ENCODE results near the gene ARID1B. TPM values are rescaled to one million over a fixed set of nuclear protein-coding genes. Genes with fewer than 3 reads are reported as not detected.
A peak's percentile ranks its signal among the peaks of the same experiment; 100 is the strongest.

ARID1B gene
- total and polyA plus RNA-seq, 7 experiments from 2014 or later, result 17.5 to 164 (median 139) TPM

DNA sequence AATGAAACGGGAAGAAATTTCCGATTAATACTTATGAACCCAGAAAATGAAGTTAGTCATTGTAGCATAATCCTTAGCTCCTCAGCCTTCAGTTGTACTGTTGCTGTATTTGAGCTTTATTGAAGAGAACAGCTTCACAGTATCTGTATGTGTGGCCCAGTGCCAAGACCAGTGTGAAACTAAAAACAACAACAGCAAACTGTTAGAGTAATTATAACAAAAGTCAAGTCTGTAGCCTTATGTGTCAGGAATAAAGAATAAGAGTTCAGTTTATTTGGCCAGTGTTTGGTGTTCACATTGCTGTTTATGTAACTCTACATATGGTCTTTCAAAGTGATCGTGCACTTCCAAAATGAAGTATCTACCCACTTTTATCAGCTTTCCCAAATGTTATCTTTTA is 70.9 kb downstream of the ARID1B start:
- H3K9me3 Mint-ChIP-seq, result no peaks in the 10 kb centered on the region
- H3K27ac Mint-ChIP-seq, result peak overlapping the region in 5 of 9 donors; percentile 18 to 76 (median 39)
- H3K4me3 ChIP-seq (ENCODE audit: low read length), result no peak overlapping the region
- ATAC-seq, result no peak
- H3K36me3 ChIP-seq (ENCODE audit: control insufficient read depth in 2 of 3, insufficient read depth in 3 of 3, low read length in 3 of 3), result no peaks in the 10 kb centered on the region
- ChIA-PET POLR2A (no interaction called here), CTCF (interaction anchor here (0.5 kb wide), 1 partner anchor 890 kb away, joined by 3 read pairs; no protein-coding TSS in a partner anchor)
- H3K4me3 Mint-ChIP-seq, result peak overlapping the region in 4 of 10 donors; percentile 12 to 68 (median 36)
- intact Hi-C loops (cut with micrococcal nuclease), result no loop called here
- DNase-seq, result no peak
- peaks cover 61 to 100% (median 97%) of the 10 kb centered on the region in 7 donors for H3K4me1 Mint-ChIP-seq
- no peaks in the 10 kb centered on the region for H3K27me3 ChIP-seq (ENCODE audit: control insufficient read depth in 2 of 2, insufficient read depth in 2 of 2, low read length in 2 of 2)
- H3K27me3 Mint-ChIP-seq, result no peaks in the 10 kb centered on the region
- H3K4me1 ChIP-seq (ENCODE audit: control insufficient read depth in 2 of 2, insufficient read depth in 2 of 2, low read length in 2 of 2), result peaks cover 27 to 48% of the 10 kb centered on the region in 2 donors
- peaks cover 0 to 13% (median 7%) of the 10 kb centered on the region in 5 donors for H3K36me3 Mint-ChIP-seq
- no peak overlapping the region for H3K27ac ChIP-seq (ENCODE audit: low read depth, low read length)
- no peaks in the 10 kb centered on the region for H3K9me3 ChIP-seq (ENCODE audit: control insufficient read depth in 2 of 3, low read length in 3 of 3)

DNA sequence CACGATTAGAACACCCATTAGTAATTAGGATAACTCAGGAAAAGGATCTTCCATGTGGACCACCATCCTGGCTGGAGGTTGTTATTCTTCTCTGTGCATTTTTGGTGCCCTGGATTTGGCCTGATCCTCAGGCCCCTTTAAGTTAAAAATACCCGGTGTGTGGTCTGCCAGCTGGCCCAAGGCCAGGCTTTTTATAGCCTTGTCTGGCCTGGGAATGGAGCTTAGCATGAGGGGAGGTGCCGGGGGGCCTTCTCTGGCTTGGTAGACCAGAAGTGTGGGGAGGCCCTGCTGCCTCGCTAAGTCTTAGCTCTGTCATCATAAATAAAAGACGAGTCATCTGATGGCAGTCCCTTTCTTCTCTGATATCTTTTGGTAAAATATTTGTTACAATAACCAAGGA is 71.4 kb downstream of the ARID1B start:
- DNase-seq (no peak), ATAC-seq (no peak)
- Mint-ChIP-seq H3K4me3 (peak overlapping the region in 2 of 10 donors; percentile 12 to 68), H3K27me3 (no peaks in the 10 kb centered on the region), H3K36me3 (peaks cover 0 to 13% (median 7%) of the 10 kb centered on the region in 5 donors), H3K9me3 (no peaks in the 10 kb centered on the region), H3K4me1 (peaks cover 63 to 100% (median 97%) of the 10 kb centered on the region in 7 donors), H3K27ac (peak overlapping the region in 6 of 9 donors; percentile 18 to 76 (median 34))
- Histone ChIP-seq H3K27me3 (ENCODE audit: control insufficient read depth in 2 of 2, insufficient read depth in 2 of 2, low read length in 2 of 2) (no peaks in the 10 kb centered on the region), H3K4me3 (ENCODE audit: low read length) (no peak overlapping the region), H3K9me3 (ENCODE audit: control insufficient read depth in 2 of 3, low read length in 3 of 3) (no peaks in the 10 kb centered on the region), H3K27ac (ENCODE audit: low read depth, low read length) (no peak overlapping the region), H3K4me1 (ENCODE audit: control insufficient read depth in 2 of 2, insufficient read depth in 2 of 2, low read length in 2 of 2) (peaks cover 27 to 51% of the 10 kb centered on the region in 2 donors), H3K36me3 (ENCODE audit: control insufficient read depth in 2 of 3, insufficient read depth in 3 of 3, low read length in 3 of 3) (no peaks in the 10 kb centered on the region)
- CTCF ChIA-PET, result interaction anchor here (0.5 kb wide), 1 partner anchor 889 kb away, joined by 3 read pairs; no protein-coding TSS in a partner anchor
- POLR2A ChIA-PET, result no interaction called here
- intact Hi-C loops (cut with micrococcal nuclease), result no loop called here

DNA sequence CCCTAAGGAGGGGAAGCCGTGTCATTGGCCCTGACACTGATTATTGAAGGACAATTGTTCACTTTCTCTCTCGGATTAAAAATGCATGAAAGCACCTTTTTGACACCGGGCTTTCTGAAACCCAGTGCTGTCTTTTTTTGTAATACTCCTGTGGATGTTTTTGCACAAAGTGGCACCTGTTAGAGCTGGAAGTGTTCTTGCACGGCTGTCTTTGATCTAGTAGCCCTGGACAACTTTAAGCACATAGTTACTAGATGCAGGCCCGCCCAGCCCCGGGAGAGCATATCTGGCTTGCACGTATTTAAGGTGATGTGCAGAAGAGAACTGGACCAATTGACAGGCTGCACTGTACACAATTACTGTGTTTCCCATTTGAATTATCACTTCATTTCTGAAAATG is 72.6 kb downstream of the ARID1B start:
- Mint-ChIP-seq H3K9me3 (no peaks in the 10 kb centered on the region), H3K27me3 (no peaks in the 10 kb centered on the region), H3K4me1 (peaks cover 57 to 100% (median 95%) of the 10 kb centered on the region in 7 donors), H3K27ac (peak overlapping the region in 2 of 9 donors; percentile 9 to 34), H3K4me3 (peak overlapping the region in 5 of 10 donors; percentile 2 to 68 (median 18)), H3K36me3 (peaks cover 0 to 13% (median 4%) of the 10 kb centered on the region in 5 donors)
- peaks cover 27 to 50% of the 10 kb centered on the region in 2 donors for H3K4me1 ChIP-seq (ENCODE audit: control insufficient read depth in 2 of 2, insufficient read depth in 2 of 2, low read length in 2 of 2)
- H3K9me3 ChIP-seq (ENCODE audit: control insufficient read depth in 2 of 3, low read length in 3 of 3), result no peaks in the 10 kb centered on the region
- no peaks in the 10 kb centered on the region for H3K27me3 ChIP-seq (ENCODE audit: control insufficient read depth in 2 of 2, insufficient read depth in 2 of 2, low read length in 2 of 2)
- ATAC-seq (no peak), DNase-seq (no peak)
- intact Hi-C loops (cut with micrococcal nuclease), result no loop called here
- H3K27ac ChIP-seq (ENCODE audit: low read depth, low read length), result no peak overlapping the region
- ChIA-PET POLR2A (no interaction called here), CTCF (no interaction called here)
- no peak overlapping the region for H3K4me3 ChIP-seq (ENCODE audit: low read length)
- H3K36me3 ChIP-seq (ENCODE audit: control insufficient read depth in 2 of 3, insufficient read depth in 3 of 3, low read length in 3 of 3), result no peaks in the 10 kb centered on the region

GRCh38 chr6:156850353-156850752 is 73.2 kb downstream of the ARID1B start:
- H3K9me3 Mint-ChIP-seq, result no peaks in the 10 kb centered on the region
- DNase-seq, result no peak
- ChIA-PET POLR2A (no interaction called here), CTCF (no interaction called here)
- peak overlapping the region in 2 of 10 donors; percentile 15 to 68 for H3K4me3 Mint-ChIP-seq
- Histone ChIP-seq H3K27ac (ENCODE audit: low read depth, low read length) (no peak overlapping the region), H3K4me3 (ENCODE audit: low read length) (no peak overlapping the region), H3K36me3 (ENCODE audit: control insufficient read depth in 2 of 3, insufficient read depth in 3 of 3, low read length in 3 of 3) (no peaks in the 10 kb centered on the region), H3K4me1 (ENCODE audit: control insufficient read depth in 2 of 2, insufficient read depth in 2 of 2, low read length in 2 of 2) (peaks cover 25 to 49% of the 10 kb centered on the region in 2 donors), H3K27me3 (ENCODE audit: control insufficient read depth in 2 of 2, insufficient read depth in 2 of 2, low read length in 2 of 2) (no peaks in the 10 kb centered on the region), H3K9me3 (ENCODE audit: control insufficient read depth in 2 of 3, low read length in 3 of 3) (no peaks in the 10 kb centered on the region)
- H3K36me3 Mint-ChIP-seq, result peaks cover 0 to 10% (median 4%) of the 10 kb centered on the region in 5 donors
- no peaks in the 10 kb centered on the region for H3K27me3 Mint-ChIP-seq
- intact Hi-C loops (cut with micrococcal nuclease), result no loop called here
- ATAC-seq, result no peak
- no peak overlapping the region for H3K27ac Mint-ChIP-seq
- H3K4me1 Mint-ChIP-seq, result peaks cover 51 to 100% (median 93%) of the 10 kb centered on the region in 7 donors

- Mint-ChIP-seq H3K4me3 (peak overlapping the region in 2 of 10 donors; percentile 25 to 46), H3K27ac (no peak overlapping the region), H3K9me3 (no peaks in the 10 kb centered on the region), H3K4me1 (peaks cover 53 to 100% (median 95%) of the 10 kb centered on the region in 7 donors), H3K27me3 (no peaks in the 10 kb centered on the region), H3K36me3 (peaks cover 0 to 4% (median 3%) of the 10 kb centered on the region in 5 donors)
- Histone ChIP-seq H3K27ac (ENCODE audit: low read depth, low read length) (no peak overlapping the region), H3K4me3 (ENCODE audit: low read length) (no peak overlapping the region), H3K4me1 (ENCODE audit: control insufficient read depth in 2 of 2, insufficient read depth in 2 of 2, low read length in 2 of 2) (peaks cover 21 to 56% of the 10 kb centered on the region in 2 donors), H3K9me3 (ENCODE audit: control insufficient read depth in 2 of 3, low read length in 3 of 3) (no peaks in the 10 kb centered on the region), H3K36me3 (ENCODE audit: control insufficient read depth in 2 of 3, insufficient read depth in 3 of 3, low read length in 3 of 3) (no peaks in the 10 kb centered on the region), H3K27me3 (ENCODE audit: control insufficient read depth in 2 of 2, insufficient read depth in 2 of 2, low read length in 2 of 2) (no peaks in the 10 kb centered on the region)
- DNase-seq (no peak), ATAC-seq (no peak)
- intact Hi-C loops (cut with micrococcal nuclease), result no loop called here
- CTCF ChIA-PET, result no interaction called here
- POLR2A ChIA-PET, result no interaction called here
These were observed 74.3 kb downstream of the ARID1B start for GRCh38 chr6:156851454-156851921.

- Histone ChIP-seq H3K9me3 (ENCODE audit: control insufficient read depth in 2 of 3, low read length in 3 of 3) (no peaks in the 10 kb centered on the region), H3K27ac (ENCODE audit: low read depth, low read length) (no peak overlapping the region), H3K27me3 (ENCODE audit: control insufficient read depth in 2 of 2, insufficient read depth in 2 of 2, low read length in 2 of 2) (no peaks in the 10 kb centered on the region), H3K36me3 (ENCODE audit: control insufficient read depth in 2 of 3, insufficient read depth in 3 of 3, low read length in 3 of 3) (no peaks in the 10 kb centered on the region), H3K4me1 (ENCODE audit: control insufficient read depth in 2 of 2, insufficient read depth in 2 of 2, low read length in 2 of 2) (peaks cover 16 to 52% of the 10 kb centered on the region in 2 donors), H3K4me3 (ENCODE audit: low read length) (no peak overlapping the region)
- peak; percentile 45 for ATAC-seq
- H3K27ac Mint-ChIP-seq, result no peak overlapping the region
- intact Hi-C loops (cut with micrococcal nuclease), result no loop called here
- DNase-seq, result no peak
- H3K27me3 Mint-ChIP-seq, result no peaks in the 10 kb centered on the region
- CTCF ChIA-PET, result interaction anchor here (0.6 kb wide), 1 partner anchor 70 kb away, joined by 3 read pairs; no protein-coding TSS in a partner anchor
- H3K9me3 Mint-ChIP-seq, result no peaks in the 10 kb centered on the region
- peak overlapping the region in 3 of 10 donors; percentile 4 to 26 (median 12) for H3K4me3 Mint-ChIP-seq
- no peaks in the 10 kb centered on the region for H3K36me3 Mint-ChIP-seq
- POLR2A ChIA-PET, result no interaction called here
- peaks cover 55 to 100% (median 95%) of the 10 kb centered on the region in 7 donors for H3K4me1 Mint-ChIP-seq
These were observed 75.1 kb downstream of the ARID1B start for GRCh38 chr6:156852147-156852857.

Measured in naive thymus-derived CD4-positive, alpha-beta T cell (primary cell).